Measurements from ENCODE around the gene THAP2.
A peak's percentile ranks its signal among the peaks of the same experiment; 100 is the strongest.
"Not testable (repeated sequence)": the region's sequence is repeated elsewhere in the genome, so short reads cannot be mapped to it uniquely, and the experiment has no call there.

THAP2 gene

DNA sequence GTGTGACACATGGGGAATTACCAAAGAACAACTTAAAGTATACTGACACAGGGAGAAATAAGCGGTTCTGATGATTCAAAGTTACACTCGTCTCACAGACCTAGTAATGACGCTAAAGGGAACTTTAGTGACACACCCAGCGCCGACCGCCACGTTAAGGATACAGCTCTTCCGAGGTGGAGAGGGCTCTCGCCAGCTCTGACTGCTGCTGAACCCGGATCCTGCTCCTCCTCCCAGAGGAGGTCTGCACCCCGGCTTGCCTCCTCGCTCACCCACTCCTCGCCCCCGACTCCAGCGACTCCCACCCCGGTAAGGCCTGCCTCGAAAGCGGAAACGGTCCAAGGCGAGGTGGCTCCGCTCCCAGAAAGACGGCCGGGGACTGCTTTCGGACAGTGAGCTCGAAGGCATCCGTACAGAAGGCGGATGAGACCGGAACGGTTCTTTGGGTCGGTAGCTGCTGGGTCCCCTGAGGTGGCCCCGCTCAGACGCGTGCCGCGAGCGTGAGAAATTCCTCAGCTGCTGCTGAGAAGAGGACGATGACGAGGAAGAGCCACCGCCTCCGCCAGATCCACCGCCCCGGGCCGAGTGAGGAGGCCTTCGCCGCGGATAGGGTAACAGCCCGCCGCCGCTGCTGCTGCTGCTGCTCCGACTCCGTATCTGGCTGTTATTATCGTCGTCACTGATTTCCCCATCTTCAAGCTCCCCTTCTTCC is 1.1 kb upstream of the THAP2 start:
- DNase-seq (ENCODE audit: low read depth in 2 of 2) = peak; percentile 52 to 70

DNA sequence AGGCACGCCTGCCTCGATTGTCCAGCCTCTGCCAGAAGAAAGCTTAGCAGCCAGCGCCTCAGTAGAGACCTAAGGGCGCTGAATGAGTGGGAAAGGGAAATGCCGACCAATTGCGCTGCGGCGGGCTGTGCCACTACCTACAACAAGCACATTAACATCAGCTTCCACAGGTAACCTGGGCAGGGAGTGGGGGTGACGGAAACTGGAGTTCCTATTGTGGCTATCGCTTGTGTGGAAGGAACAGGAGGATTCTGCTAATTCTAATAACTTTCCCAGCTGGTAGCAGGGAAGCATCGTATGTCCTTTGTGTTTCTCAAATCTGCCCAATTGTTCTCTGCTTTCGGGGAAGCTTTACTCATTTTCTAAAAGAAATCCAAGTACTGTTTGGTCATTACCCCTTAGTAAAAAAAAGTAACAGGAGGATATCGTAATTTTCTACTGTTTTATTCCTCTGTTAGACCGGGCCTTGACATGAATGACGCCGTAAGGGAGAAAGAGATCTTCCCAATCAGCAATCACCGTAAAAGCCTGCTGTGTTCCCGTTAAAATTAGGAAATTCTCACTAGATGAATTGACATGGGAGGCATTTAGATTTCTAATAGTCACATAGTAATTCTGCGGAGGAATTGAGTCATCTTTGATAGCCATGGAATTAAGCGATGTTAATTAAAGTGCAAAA is 449 bp downstream of the THAP2 start:
- DNase-seq (ENCODE audit: low read depth in 2 of 2) = no peak

DNA sequence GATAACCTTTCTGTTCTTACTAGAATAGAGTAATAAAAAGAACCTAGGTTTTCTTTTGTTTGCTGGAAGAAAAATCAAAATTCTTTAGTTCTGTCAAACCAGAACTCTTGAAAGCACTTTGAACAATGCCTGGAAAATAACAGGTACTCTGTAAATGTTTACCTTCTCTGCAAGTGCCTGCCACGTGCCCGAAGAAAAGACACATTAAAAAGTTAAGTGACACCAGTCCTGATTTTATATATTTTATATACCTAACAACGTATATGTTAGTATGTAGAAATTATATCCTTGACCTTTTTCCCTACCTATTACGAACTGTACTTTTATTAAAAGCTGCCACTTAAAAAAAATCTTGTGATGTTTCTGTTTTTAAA is 976 bp downstream of the THAP2 start:
- no peak for DNase-seq (ENCODE audit: low read depth in 2 of 2)

DNA sequence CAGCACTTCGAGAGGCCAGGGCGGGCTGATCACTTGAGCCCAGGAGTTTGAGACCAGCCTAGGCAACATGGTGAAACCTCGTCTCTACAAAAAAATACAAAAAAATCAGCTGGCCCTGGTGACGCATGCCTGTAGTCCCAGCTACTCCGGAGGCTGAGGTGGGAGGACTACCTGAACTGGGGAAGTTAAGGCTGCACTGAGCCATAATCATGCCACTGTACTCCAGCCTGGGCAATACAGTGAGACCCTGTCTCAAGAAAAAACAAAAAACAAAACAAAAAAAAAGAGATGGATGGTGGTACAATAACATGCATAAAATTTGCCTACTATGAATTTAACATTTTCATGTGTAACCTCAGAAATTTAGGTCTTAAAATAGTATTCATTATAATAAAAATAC is 2.2 kb downstream of the THAP2 start:
- no peak for DNase-seq (ENCODE audit: low read depth in 2 of 2)

- no peak for DNase-seq (ENCODE audit: low read depth in 2 of 2)
Measured at GRCh38 chr12:71671311-71671710, 7.2 kb downstream of the THAP2 start.

GRCh38 chr12:71671816-71672215 is 7.7 kb downstream of the THAP2 start:
- no peak for DNase-seq (ENCODE audit: low read depth in 2 of 2)

DNA sequence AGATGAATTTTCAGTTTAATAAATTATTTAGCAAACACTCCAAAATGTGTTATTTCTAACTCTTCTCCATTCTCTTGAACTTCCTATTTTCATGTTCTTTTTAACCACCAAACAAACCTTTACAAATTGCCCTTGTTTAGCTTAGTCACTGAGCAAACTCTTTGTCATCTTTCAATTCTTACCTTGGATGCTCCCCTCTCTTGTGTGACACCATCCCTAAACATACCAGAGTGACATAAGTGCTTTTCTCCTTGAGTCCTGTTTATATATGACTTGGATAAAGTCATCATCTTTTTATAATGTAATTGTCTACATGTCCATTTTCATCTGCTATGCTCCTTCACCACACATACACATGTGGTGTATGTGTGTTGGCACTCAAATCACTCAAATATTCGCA is 18.4 kb downstream of the THAP2 start:
- no peak for DNase-seq (ENCODE audit: low read depth in 2 of 2)

DNA sequence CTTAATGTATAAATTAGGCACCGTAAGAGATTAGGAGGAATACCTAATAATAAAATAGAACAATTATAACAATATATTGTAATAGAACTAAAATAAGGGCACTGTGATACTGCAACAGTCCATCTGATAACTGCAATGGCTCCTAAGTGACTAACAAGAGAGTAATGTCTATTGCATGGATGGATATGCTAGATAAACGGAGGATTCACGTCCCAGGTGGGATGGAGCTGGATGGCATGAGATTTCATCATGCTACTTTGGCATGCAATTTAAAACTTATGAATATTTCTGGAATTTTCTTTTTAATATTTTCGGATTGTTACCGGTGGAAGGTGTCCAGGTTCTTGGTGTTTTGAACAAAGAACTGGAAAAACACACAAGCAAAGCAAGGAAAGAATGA is 19.5 kb downstream of the THAP2 start:
- DNase-seq (ENCODE audit: low read depth in 2 of 2) = no peak

- no peak for DNase-seq (ENCODE audit: low read depth in 2 of 2)
Measured at GRCh38 chr12:71684081-71684480, 20.0 kb downstream of the THAP2 start.

DNA sequence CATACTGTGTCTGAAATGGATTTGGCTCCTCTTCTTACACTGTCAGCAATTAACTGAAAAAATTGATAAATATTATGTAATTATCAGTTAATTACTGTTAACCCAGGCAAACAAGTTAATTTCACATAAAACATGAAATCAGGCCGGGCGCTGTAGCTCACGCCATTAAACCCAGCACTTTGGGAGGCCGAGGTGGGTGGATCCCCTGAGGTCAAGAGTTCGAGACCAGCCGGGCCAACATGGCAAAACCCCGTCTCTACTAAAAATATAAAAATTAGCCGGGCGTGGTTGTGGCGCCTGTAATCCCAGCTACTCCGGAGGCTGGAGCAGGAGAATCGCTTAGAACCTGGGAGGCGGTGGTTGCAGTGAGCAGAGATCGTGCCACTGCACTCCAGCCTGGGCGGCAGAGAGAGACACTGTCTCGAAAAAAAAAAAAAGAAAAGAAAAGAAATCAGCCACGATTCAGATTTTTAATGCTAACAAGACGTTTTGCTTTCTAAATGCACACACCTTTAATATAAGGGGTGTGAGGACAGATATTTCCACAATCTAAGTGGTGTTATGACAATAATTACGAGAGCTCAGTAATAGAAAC is 21.3 kb downstream of the THAP2 start:
- DNase-seq (ENCODE audit: low read depth in 2 of 2) = no peak

- peak; percentile 75 to 77 for DNase-seq (ENCODE audit: low read depth in 2 of 2)
Measured at GRCh38 chr12:71685914-71686657, 22.0 kb downstream of the THAP2 start, which contains the start of gene TMEM19. TMEM19 (plus strand) TSS chr12:71686082; CDS start chr12:71686681, 599 bp downstream.

GRCh38 chr12:71686658-71687025 is 22.5 kb downstream of the THAP2 start:
- no peak for DNase-seq (ENCODE audit: low read depth in 2 of 2)

DNA sequence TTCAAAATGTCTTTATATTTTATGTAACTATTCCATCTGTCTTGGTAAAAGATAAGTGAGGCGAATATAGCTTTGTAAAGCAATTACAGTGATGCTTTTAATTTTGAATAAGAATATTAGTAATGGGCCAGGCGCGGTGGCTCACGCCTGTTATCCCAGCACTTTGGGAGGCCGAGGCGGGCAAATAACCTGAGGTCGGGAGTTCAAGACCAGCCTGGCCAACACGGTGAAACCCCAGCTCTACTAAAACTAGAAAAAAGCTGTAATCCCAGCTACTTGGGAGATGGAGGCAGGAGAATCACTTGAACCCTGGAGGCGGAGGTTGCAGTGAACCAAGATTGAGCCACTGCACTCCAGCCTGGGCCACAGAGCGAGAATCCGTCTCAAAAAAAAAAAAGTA is 23.1 kb downstream of the THAP2 start:
- DNase-seq (ENCODE audit: low read depth in 2 of 2) = not testable (repeated sequence)

GRCh38 chr12:71688961-71689570 is 25.0 kb downstream of the THAP2 start:
- no peak for DNase-seq (ENCODE audit: low read depth in 2 of 2)

GRCh38 chr12:71691504-71692129 is 27.5 kb downstream of the THAP2 start:
- no peak for DNase-seq (ENCODE audit: low read depth in 2 of 2)

- DNase-seq (ENCODE audit: low read depth in 2 of 2) = no peak
Measured at GRCh38 chr12:71693126-71693525, 29.0 kb downstream of the THAP2 start.

DNA sequence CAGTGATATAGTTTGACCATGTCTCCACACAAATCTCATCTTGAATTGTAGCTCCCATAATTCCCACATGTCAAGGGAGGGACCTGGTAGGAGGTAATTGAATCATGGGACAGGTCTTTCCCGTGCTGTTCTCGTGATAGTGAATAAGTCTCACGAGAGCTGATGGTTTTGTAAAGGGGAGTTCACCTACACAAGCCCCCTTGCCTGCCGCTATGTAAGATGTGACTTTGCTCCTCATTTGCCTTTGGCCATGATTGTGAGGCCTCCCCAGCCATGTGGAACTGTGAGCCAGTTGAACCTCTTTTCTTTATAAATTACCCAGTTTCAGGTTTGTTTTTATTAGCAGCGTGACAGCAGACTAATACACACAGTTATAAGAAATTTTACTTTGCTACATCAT is 29.6 kb downstream of the THAP2 start:
- DNase-seq (ENCODE audit: low read depth in 2 of 2) = not testable (repeated sequence)

- DNase-seq (ENCODE audit: low read depth in 2 of 2) = no peak
Measured at GRCh38 chr12:71694099-71694820, 30.2 kb downstream of the THAP2 start.

DNA sequence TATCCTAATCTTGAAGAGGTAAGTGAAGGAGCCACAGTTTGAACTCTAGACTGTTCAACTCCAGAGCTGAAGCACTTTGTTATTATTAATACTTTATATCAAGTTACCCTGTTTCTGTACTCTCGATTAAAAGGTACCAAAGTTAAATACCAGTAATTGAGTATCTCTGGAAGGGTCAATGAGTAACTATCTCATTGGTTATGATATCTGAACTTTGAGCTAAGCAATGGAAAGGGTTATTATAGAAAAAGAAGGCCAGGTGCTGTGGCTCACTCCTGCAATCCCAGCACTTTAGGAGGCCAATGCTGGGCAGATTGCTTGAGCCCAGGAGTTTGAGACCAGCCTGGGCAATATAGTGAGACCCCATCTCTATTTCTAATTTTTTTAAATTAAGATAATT is 31.7 kb downstream of the THAP2 start:
- DNase-seq (ENCODE audit: low read depth in 2 of 2) = no peak

DNA sequence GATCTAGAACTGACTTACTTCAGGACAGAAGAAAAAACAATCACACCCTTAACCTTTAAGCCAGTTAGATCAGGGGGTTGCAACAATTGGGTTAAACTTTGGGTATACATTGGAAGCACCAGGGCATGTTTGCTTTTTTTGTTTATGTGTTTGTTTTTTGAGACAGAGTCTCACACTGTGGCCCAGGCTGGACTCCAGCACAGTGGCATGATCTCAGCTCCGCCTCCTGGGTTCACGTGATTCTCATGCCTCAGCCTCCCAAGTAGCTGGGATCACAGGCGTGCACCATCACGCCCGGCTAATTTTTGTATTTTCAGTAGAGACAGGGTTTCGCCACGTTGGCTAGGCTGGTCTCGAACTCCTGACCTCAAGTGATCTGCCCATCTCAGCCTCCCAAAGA is 38.1 kb downstream of the THAP2 start:
- DNase-seq (ENCODE audit: low read depth in 2 of 2) = not testable (repeated sequence)

DNA sequence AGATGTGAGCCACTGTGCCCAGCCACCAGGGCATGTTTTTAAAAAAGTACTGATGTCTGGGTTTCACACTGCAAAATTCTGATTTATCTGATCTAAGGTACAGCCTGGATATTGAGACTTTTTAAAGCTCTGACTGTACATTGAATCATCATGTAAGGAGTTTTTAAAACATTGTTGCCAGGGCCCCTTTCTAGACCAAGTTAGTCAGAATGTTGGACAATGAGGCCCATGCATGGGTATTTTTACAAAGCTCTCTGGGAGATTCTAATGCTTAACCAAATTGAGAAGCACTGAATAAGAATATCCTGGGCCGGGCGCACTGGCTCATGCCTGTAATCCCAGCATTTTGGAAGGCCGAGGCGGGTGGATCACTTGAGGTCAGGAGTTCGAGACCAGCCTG is 38.5 kb downstream of the THAP2 start:
- no peak for DNase-seq (ENCODE audit: low read depth in 2 of 2)
